HG03135 (cell line): Measurements from ENCODE around the gene MEIOSIN.
"Not testable (repeated sequence)": the region's sequence is repeated elsewhere in the genome, so short reads cannot be mapped to it uniquely, and the experiment has no call there.

Experiments used
- ATAC-seq: cut with Tn5 transposase; IDR thresholded peaks from one replicate; pipeline ENCODE4 v1.9.1; 2021; ENCODE audit warnings: mild to moderate bottlenecking, moderate library complexity; ENCODE audit not compliant: unreplicated experiment

The MEIOSIN gene

DNA sequence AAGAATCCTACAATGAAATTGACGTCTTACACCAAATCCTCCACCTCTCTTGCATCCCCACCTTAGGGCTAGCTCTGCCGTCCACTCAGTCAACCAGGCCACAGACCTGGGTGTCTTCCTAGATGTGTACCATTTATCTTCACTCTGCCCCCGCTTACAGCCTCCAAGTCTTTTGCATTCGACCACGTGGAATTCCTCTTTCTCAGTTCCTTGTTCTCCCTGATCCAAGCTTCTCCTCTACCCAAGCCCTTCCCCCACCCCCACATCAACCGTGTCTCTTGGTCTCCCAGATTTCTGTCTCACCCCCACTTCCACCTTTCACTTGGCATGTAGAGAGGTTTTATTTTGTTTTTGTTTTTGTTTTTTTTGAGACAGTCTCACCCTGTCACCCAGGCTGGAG lies 60.6 kb downstream of the MEIOSIN start:
- ATAC-seq = no peak

DNA sequence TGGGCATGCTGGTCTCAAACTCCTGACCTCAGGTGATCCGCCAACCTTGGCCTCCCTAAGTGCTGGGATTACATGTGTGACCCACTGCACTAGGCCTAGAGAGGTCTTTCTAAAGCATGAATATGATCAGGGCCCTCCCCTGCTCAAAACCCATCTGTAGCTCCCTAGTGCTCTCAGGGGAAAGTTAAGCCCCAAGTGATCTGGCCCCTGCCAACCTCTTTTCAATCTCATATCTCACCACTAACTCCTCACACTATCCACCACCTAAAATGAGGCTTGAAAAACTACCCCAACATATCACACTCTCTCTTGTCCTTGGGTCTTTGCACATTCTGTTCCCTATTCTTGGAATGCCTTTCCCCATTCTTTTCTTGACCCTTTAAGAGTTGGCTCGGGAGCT lies 61.4 kb downstream of the MEIOSIN start:
- ATAC-seq = no peak

DNA sequence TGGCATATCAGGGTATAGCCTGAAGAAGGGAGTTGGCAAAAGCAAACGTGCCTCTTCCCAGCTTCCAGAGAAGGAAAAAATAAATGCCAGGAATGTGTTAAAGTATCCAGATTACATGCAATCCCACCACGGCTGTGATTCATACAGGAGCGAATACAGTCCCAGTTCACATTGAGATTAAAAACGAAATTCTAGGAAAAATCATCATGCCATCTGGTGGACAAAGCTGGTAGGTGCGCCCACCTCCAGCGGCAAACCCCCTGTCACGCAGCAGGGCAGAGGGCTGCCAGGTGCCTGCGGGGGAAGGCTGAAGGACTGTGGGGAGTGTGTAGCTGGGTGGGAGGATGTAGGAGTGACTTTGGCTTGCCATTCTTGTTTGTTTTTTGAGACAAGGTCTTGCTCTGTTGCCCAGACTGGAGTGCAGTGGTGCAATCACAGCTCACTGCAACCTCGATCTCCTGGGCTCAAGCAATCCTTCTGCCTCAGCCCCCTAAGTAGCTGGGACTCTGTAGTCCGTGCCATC lies 65.8 kb downstream of the MEIOSIN start:
- no peak for ATAC-seq

DNA sequence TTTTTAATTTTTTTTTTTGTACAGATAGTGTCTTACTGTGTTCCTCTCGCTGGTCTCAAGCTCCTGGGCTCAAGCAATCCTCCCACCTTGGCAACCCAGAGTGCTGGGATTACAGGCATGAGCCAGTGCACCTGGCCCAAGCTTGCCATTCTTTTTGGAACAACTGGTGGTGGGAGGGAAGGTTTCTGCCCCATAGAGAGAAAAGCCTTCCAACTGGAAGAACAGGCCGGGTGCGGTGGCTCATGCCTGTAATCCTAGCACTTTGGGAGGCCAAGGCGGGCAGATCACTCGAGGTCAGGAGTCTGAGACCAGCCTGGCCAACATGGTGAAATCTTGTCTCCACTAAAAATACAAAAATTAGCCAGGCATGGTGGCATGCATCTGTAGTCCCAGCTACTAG lies 66.3 kb downstream of the MEIOSIN start:
- not testable (repeated sequence) for ATAC-seq

- ATAC-seq = no peak
Measured at GRCh38 chr19:45800070-45800553, 66.9 kb downstream of the MEIOSIN start.

DNA sequence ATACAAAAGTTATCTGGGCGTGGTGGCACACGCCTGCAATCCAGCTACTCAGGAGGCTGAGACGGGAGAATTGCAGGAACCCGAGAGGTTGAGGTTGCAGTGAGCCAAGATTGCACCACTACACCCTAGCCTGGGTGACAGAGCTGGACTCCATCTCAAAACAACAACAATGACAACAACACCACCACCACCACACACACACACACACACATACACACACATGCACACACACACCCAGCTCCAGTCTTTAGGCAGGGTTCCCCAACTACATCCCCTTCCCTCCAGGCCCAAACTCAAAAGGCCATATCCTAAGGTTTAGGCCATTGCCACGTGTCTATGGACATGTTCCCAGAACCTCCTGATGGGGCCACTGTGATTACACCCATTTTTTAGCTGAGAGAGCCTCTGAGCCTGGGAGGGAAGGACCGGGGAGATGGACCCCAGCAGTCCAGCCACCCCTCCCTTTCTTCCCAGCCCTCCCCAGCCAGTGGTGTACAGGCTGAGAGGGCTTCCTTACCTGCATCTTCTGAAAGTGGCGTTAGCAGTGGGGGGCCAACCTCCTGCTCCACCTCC lies 68.5 kb downstream of the MEIOSIN start:
- no peak for ATAC-seq

DNA sequence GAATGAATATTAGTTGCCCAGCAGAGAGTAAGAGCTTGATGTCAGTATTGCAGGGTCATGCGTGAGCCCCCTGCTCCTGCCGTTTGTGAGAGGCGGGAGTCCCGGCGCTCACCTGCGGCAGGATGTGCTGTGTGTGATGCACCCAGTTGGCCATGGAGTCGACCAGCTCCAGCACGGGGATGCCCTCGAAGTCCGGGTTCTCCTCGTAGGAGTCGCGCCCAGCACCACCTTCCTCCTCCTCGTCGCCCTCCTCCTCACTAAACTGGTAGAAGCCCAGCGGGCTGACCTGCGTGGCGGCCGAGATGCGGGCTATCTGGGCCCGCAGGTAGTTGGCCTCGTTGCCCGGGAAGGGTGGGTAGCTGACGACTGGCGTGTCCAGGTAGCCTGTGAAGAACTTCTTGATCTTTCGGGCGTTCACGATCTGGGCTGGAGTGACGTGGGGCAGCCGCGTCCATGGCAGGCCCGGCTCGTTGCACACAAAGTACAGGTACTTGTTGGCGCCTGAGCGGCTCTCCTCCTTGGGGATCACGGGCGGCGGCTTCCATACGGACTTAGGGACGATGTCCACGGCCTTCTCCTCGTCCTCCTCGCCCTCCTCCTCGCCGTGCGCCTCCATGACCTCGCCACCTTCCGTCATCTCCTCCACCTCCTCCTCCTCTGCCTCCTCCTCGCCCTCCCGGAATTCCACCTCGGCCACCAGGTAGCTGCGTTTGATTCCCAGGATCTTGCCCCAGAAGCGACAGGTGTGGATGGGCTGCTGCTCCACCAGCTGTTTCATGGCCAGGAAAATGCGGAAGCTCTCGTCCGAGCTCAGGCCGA lies 71.1 kb downstream of the MEIOSIN start:
- no peak for ATAC-seq

GRCh38 chr19:45804959-45805230 lies 71.7 kb downstream of the MEIOSIN start:
- ATAC-seq = no peak

DNA sequence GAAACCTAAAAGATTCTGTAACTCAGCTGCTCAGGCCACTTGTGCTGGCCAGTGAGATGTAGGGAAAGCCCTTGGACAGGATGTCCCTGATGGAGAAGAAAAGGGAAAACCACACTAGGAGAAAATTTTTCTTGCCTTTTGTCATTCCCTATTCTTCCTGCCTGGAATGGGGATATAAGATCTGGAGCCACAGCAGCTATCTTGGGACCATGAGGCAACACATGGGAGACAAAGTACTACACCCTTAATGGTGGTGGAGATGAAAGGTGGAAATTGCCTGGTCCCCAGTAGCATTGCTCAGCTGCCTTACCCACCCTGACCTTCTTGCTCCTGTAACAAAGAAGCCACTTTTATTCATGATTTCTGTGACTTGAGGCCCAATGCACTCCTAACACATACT lies 72.5 kb downstream of the MEIOSIN start:
- no peak for ATAC-seq

GRCh38 chr19:45809643-45810159 lies 76.5 kb downstream of the MEIOSIN start:
- no peak for ATAC-seq

GRCh38 chr19:45812297-45812696 lies 79.1 kb downstream of the MEIOSIN start:
- ATAC-seq = no peak
